Measurements from ENCODE around the gene TLCD5.

Gene TLCD5

GRCh38 chr11:120310870-120311269, 14.2 kb upstream of the TLCD5 start:
- no peak for DNase-seq

DNA sequence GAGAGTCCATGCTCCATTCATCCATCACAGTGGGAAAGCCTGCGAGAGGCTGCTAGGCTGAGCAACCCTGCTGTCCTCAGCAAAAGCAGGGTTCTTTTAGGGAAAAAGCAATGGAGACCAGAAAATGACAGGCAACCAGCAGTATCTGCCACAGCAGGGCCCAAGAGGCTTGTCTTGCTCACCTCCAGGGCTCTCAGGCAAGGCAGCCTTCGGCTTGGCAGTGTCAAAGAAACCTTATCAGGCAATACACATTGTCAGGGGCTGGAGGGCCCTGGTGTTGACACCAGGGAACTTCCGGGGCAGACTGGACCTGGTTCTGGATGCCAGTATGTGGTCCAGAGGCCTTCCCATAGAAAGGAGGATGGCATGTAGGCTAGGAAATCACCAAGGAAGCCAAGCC, 10.2 kb upstream of the TLCD5 start:
- no peak for DNase-seq

DNA sequence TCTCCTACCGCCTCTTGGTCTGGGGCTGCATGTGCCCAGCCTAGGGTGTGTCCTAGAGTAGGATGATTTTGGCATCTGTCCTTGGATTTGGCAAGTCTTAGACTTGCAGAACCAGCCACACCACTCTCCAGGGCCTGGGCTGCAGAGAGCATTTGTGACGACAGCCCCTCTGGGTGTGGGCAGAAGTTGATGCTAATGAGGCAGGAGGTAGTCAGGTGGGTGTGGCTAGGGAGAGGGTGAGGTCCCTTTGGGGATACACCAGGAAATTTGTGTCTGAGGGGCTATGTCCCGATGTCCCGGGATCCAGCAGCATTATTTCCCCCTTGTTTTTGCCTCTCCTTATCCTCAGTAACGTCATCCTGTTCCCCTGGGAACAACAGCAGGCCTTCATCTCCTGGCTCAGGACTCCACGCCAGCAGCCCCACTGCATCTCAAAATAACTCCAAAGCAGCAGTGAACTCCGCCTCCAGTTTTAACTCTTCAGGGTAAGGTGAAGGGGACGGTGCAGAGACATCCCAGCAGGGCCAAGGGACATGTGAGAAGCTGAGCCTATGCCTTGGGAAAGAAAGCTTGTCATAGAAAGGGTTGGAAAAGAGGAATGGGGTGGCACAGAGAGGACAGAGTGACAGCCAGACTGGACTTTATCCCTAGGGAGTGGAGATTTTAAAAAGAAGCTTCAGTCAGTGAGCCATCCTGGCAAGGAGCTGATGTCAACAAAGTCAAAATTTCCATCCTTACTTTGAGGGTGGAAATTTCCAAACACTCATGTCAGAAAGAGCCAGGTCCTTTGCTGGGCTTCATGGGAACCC, 8.0 kb upstream of the TLCD5 start:
- DNase-seq = no peak

- no peak for DNase-seq
Measured at GRCh38 chr11:120317689-120318480, 7.2 kb upstream of the TLCD5 start.

GRCh38 chr11:120318906-120319305, 6.2 kb upstream of the TLCD5 start:
- DNase-seq = no peak

- DNase-seq = no peak
Measured at GRCh38 chr11:120326228-120326627, 1.1 kb downstream of the TLCD5 start.

DNA sequence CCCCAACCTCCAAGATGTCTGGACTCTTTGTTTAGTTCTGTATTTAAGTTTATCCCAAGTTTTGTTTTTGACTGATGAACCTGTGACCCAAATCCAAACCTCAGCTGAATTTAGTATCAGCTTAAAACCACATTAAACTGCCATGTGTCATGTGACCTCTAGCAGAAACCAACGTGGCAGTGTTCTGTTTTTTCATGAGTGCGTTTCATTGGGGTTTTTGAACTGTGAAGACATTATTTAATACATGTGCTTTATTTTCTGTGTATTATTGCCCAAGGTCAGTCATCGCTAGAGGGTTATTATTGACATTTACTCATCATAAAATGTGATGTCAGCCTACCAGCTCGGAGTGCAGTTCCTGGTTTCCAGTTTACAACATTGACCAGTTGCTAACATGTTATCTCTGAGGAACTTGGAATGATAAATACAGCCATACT, 1.8 kb downstream of the TLCD5 start:
- peak; percentile 28 to 66 (median 64) for DNase-seq

- DNase-seq = no peak
Measured at GRCh38 chr11:120327311-120327710, 2.2 kb downstream of the TLCD5 start.

- no peak for DNase-seq
Measured at GRCh38 chr11:120329556-120329955, 4.5 kb downstream of the TLCD5 start.

DNA sequence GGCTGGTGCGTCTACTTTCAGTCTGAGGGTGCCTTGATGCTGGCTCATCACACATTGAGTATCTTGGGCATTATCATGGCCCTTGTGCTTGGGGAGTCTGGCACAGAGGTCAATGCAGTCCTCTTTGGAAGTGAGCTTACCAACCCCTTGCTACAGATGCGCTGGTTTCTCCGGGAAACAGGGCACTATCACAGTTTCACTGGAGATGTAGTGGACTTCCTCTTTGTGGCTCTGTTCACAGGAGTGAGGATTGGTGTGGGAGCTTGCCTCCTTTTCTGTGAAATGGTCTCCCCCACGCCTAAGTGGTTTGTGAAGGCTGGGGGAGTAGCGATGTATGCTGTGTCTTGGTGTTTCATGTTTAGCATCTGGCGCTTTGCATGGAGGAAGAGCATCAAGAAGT, 4.9 kb downstream of the TLCD5 start:
- DNase-seq = no peak

DNA sequence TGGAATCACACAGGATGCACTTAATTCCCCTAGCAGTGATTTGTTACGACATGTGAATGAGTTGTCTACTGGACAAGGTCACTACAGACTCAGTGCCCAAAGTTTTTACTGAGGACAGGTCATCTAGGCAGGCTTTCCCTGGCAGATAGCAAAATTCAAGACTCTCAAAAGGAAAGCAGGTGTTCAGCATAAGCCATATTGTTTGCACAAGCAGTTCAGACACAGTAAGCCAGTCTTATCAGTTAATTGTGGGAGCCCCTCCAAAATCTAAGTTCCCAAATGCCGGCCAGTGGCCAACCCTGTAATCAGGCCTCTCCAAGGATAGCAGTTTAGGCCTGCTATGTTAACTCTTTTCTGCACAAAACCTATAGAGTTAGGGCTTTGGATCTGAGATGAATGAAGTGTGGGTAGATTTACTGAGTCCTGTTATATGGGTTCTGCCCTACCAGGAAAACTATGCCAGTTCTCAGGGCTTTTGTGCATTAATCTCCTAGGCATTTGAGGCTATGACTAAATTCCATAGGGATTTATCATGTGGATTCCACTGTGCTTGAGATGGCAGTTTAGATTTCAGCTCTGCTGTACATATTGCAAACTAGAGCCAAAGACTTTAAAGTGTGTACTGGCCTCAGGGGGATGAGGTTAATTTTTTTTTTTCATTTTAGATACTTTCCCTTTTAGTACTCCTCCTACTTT, 6.3 kb downstream of the TLCD5 start:
- DNase-seq = no peak

GRCh38 chr11:120332822-120333716, 8.0 kb downstream of the TLCD5 start:
- DNase-seq = no peak

DNA sequence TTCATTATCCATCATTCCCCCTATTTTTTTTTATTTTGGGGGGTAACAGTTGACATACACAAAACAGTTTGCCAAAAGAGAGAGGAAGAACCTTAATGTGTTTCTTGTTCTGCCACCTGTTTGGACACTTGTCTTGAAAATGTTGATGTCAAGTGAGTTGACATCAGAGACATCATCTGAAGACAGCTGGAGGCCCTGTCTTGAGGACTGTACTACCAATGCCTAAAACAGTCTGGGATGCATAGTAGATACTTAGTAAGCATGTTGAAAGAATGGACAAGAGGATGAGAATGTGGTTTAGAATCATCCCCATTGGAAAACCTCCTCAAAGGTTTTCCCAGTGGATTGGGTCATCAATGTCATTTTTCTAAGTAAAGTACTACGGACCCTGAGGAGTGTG, 8.7 kb downstream of the TLCD5 start:
- no peak for DNase-seq

GRCh38 chr11:120334332-120334731, 9.2 kb downstream of the TLCD5 start:
- no peak for DNase-seq

DNA sequence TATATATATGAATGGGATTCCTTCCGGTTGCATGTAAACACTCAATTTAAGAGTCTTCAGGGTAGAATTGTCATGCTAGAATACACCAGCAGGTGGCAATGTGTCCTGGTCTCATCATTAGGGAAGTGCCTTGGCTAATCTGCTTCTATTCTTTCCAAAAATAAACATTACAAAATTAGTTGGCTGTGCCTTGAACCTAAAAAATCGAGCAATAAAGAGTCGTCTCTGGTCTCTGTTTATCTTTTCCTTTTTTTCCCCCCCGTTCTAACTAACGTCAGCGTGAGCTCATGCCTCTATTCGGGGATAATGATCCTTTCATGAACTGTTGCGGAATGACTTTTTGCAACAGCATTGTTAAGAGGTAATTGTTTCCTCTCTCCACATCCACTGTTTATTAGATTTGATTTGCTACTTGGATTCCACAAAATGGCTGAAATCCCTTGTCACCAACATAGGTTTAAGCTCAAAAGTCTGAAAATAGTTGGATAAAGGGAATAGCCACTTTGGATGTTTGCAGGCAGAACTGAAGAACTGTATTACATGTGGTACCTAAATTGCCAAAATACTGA, 9.9 kb downstream of the TLCD5 start:
- DNase-seq = peak; percentile 74 to 88 (median 86)

GRCh38 chr11:120335556-120335907, 10.4 kb downstream of the TLCD5 start:
- peak in 2 of 3 donors; percentile 9 to 23 for DNase-seq

GRCh38 chr11:120335908-120336640, 11.0 kb downstream of the TLCD5 start, which contains the start of gene ARHGEF12:
Gene ARHGEF12 (plus strand): TSS chr11:120336413. CDS start chr11:120337244, 831 bp downstream.
- DNase-seq = peak; percentile 88 to 96 (median 89)

GRCh38 chr11:120336641-120337354, 11.7 kb downstream of the TLCD5 start:
- no peak for DNase-seq

DNA sequence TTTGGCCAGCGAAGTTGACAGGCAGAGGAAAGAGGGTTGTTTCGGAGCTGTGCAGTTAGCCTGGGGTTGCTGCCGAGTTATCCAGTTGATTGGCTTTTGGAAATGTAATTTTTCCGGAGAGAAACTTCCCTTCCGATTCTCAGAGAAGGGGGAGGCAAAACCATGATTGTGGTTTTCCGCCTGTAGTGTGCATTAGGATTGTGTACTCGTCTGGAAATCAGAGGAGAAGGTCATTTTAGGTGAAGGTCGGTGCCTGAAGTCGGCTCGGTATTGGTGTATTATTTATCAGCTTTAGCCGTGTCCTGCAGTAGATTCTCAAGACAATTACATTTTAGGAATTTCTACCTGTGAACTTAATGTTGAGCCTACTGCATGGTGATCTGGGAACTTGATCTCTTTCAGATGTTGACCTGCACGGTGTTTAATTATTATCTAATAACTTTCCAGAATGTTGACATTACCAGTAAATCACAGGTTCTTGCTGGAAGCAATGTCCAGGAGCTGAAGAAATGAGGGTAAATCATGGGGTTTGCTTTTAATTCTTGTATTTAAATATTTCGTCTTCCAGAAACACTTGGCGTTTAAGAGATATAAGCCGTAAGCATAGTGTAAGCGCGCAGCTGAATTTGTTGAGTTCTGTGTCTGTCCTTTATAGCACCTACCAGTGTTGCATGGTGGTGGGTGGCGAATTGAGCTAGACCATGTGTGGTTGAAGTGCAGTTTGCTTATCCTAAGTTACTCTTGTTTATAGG, 12.4 kb downstream of the TLCD5 start:
- peak in 1 of 3 donors; percentile 30 for DNase-seq
